GM21528 (cell line): ENCODE measurements around the gene SFXN1.
"Not testable (repeated sequence)": the region's sequence is repeated elsewhere in the genome, so short reads cannot be mapped to it uniquely, and the experiment has no call there.

Experiments
- ATAC-seq: cut with Tn5 transposase; IDR thresholded peaks from one replicate; pipeline ENCODE4 v1.9.1; 2021; ENCODE audit warnings: mild to moderate bottlenecking, moderate library complexity; ENCODE audit not compliant: unreplicated experiment, low FRiP score

The SFXN1 gene

GRCh38 chr5:175478384-175479124, at the start of gene SFXN1:
Gene SFXN1, plus strand, starts transcription at chr5:175478560. Its CDS starts 13,544 bp downstream, at chr5:175492104.
- peak; percentile 92 for ATAC-seq

GRCh38 chr5:175434800-175435199, 43.6 kb upstream of the SFXN1 start:
- ATAC-seq, result no peak

GRCh38 chr5:175436359-175436758, 42.0 kb upstream of the SFXN1 start:
- no peak for ATAC-seq

GRCh38 chr5:175438234-175438857, 40.0 kb upstream of the SFXN1 start:
- no peak for ATAC-seq

GRCh38 chr5:175443514-175444059, 34.8 kb upstream of the SFXN1 start:
- ATAC-seq, result no peak

- peak; percentile 60 for ATAC-seq
These were observed 34.1 kb upstream of the SFXN1 start, which contains the start of gene DRD1 for GRCh38 chr5:175444060-175444904. Gene DRD1, minus strand, starts transcription at chr5:175444182. Its CDS starts 1,083 bp downstream, at chr5:175443099.

GRCh38 chr5:175444905-175445456, 33.4 kb upstream of the SFXN1 start:
- ATAC-seq, result no peak

GRCh38 chr5:175446378-175446777, 32.0 kb upstream of the SFXN1 start:
- ATAC-seq, result not testable (repeated sequence)

- no peak for ATAC-seq
These were observed 30.8 kb upstream of the SFXN1 start for GRCh38 chr5:175447571-175447970.

GRCh38 chr5:175448276-175448675, 30.1 kb upstream of the SFXN1 start:
- no peak for ATAC-seq

GRCh38 chr5:175452166-175452565, 26.2 kb upstream of the SFXN1 start:
- no peak for ATAC-seq

GRCh38 chr5:175454338-175454737, 24.0 kb upstream of the SFXN1 start:
- not testable (repeated sequence) for ATAC-seq

GRCh38 chr5:175456105-175456742, 22.1 kb upstream of the SFXN1 start:
- ATAC-seq, result no peak

- ATAC-seq, result peak; percentile 96
These were observed 20.9 kb upstream of the SFXN1 start for GRCh38 chr5:175457466-175457865.

GRCh38 chr5:175460126-175460525, 18.2 kb upstream of the SFXN1 start:
- ATAC-seq, result no peak

- no peak for ATAC-seq
These were observed 17.8 kb upstream of the SFXN1 start for GRCh38 chr5:175460552-175460951.

GRCh38 chr5:175461370-175461769, 17.0 kb upstream of the SFXN1 start:
- ATAC-seq, result no peak

- ATAC-seq, result no peak
These were observed 14.7 kb upstream of the SFXN1 start for GRCh38 chr5:175463641-175464040.

- ATAC-seq, result peak; percentile 99
These were observed 14.1 kb upstream of the SFXN1 start for GRCh38 chr5:175464074-175464941.
